ENCODE results near the gene SAA1. TPM values are rescaled to one million over a fixed set of nuclear protein-coding genes. Genes with fewer than 3 reads are reported as not detected.

Gene SAA1
- total RNA-seq, 1 experiment from 2014 or later: 7.9 TPM

DNA sequence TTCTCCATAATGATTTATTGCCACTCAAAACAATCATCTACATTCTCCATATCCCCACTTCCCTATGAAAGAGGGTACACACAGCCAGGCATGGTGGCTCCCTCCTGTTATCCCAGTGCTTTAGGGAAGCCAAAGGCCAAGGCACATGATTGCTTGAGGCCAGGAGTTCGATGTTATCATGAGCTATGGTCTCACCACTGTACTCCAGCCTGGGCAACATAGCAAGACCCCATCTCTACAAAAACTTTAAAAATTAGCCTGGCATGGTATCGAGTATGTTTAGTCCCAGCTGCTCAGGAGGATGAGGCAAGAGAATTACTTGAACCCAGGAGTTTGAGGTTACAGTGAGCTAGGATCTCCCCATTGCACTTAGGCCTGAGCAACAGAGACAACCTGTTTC lies 49.8 kb downstream of the SAA1 start:
- Histone ChIP-seq H3K4me3 (ENCODE audit: low read depth in 2 of 2, low read length in 2 of 2) (no peak overlapping the region), H3K27ac (ENCODE audit: low read length) (no peak overlapping the region), H3K4me1 (ENCODE audit: control insufficient read depth, insufficient read depth, low read length) (peaks cover 14% of the 10 kb centered on the region; the same call in 1 of the 2 replicates), H3K27me3 (ENCODE audit: control insufficient read depth, insufficient read depth, low read length) (no peaks in the 10 kb centered on the region), H3K36me3 (ENCODE audit: control insufficient read depth, insufficient read depth, low read length) (peaks cover 3% of the 10 kb centered on the region; the same call in 1 of the 2 replicates), H3K9me3 (ENCODE audit: control insufficient read depth, insufficient read depth, low read depth, low read length) (no peaks in the 10 kb centered on the region)
- ATAC-seq: no peak
- no TSS peak for BruUV-seq (replicated peaks)
- intact Hi-C loops (cut with micrococcal nuclease; ENCODE audit: unreplicated experiment) (no loop called here), in situ Hi-C loops (cut with HindIII; ENCODE audit: low pct_unique_long_range_greater_than_20kb, low sequenced_read_pairs) (no loop called here)
- DNase-seq (ENCODE audit: low read depth, low spot score): no peak
- TF ChIP-seq TCF7L2 (IDR thresholded peaks at IDR 0.05; ENCODE audit: low read depth, low read length): no peak
- TF ChIP-seq, protein P1, sequence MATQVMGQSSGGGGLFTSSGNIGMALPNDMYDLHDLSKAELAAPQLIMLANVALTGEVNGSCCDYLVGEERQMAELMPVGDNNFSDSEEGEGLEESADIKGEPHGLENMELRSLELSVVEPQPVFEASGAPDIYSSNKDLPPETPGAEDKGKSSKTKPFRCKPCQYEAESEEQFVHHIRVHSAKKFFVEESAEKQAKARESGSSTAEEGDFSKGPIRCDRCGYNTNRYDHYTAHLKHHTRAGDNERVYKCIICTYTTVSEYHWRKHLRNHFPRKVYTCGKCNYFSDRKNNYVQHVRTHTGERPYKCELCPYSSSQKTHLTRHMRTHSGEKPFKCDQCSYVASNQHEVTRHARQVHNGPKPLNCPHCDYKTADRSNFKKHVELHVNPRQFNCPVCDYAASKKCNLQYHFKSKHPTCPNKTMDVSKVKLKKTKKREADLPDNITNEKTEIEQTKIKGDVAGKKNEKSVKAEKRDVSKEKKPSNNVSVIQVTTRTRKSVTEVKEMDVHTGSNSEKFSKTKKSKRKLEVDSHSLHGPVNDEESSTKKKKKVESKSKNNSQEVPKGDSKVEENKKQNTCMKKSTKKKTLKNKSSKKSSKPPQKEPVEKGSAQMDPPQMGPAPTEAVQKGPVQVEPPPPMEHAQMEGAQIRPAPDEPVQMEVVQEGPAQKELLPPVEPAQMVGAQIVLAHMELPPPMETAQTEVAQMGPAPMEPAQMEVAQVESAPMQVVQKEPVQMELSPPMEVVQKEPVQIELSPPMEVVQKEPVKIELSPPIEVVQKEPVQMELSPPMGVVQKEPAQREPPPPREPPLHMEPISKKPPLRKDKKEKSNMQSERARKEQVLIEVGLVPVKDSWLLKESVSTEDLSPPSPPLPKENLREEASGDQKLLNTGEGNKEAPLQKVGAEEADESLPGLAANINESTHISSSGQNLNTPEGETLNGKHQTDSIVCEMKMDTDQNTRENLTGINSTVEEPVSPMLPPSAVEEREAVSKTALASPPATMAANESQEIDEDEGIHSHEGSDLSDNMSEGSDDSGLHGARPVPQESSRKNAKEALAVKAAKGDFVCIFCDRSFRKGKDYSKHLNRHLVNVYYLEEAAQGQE (IDR thresholded peaks at IDR 0.05; ENCODE audit: insufficient read depth in 1 of 2, low read depth in 2 of 2, low read length in 1 of 2): no peak
- no peak for TF ChIP-seq SIN3A (IDR thresholded peaks at IDR 0.05; ENCODE audit: borderline replicate concordance, insufficient read depth, low read depth, low read length)
- TF ChIP-seq, protein P2, sequence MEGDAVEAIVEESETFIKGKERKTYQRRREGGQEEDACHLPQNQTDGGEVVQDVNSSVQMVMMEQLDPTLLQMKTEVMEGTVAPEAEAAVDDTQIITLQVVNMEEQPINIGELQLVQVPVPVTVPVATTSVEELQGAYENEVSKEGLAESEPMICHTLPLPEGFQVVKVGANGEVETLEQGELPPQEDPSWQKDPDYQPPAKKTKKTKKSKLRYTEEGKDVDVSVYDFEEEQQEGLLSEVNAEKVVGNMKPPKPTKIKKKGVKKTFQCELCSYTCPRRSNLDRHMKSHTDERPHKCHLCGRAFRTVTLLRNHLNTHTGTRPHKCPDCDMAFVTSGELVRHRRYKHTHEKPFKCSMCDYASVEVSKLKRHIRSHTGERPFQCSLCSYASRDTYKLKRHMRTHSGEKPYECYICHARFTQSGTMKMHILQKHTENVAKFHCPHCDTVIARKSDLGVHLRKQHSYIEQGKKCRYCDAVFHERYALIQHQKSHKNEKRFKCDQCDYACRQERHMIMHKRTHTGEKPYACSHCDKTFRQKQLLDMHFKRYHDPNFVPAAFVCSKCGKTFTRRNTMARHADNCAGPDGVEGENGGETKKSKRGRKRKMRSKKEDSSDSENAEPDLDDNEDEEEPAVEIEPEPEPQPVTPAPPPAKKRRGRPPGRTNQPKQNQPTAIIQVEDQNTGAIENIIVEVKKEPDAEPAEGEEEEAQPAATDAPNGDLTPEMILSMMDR (IDR thresholded peaks at IDR 0.05): no peak
- no peak for TF ChIP-seq POLR2AphosphoS5 (IDR thresholded peaks at IDR 0.05; ENCODE audit: low read depth, low read length)
- ChIA-PET CTCF (interaction anchor here (0.6 kb wide), 1 partner anchor 201 kb away, joined by 4 read pairs; no protein-coding TSS in a partner anchor), POLR2A (no interaction called here)

DNA sequence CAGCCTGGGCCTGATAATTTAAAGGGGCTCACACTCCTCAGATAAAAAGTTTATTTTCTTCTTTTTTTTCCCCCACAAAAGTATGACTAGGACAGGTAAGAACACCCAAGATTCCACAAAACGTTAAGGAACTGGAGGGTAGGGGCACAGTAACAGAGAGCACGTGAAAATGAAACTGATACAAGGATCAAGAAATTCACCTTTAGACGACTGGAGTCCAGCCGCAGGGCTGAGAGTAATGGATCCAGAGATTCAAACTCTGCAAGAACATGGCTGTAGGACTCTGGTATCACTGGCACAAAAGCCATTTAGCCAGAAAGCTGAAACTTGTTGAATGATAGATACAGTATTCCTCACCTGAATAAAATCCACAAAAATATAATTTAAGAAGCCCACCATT lies 51.5 kb downstream of the SAA1 start:
- DNase-seq (ENCODE audit: low read depth, low spot score) (no peak), ATAC-seq (no peak)
- no peaks in the 10 kb centered on the region for H3K9me3 ChIP-seq (ENCODE audit: control insufficient read depth, insufficient read depth, low read depth, low read length)
- H3K36me3 ChIP-seq (ENCODE audit: control insufficient read depth, insufficient read depth, low read length): peaks cover under 1% of the 10 kb centered on the region; the same call in 1 of the 2 replicates
- POLR2A ChIA-PET: no interaction called here
- no peak overlapping the region for H3K27ac ChIP-seq (ENCODE audit: low read length)
- no TSS peak for BruUV-seq (replicated peaks)
- no peaks in the 10 kb centered on the region for H3K27me3 ChIP-seq (ENCODE audit: control insufficient read depth, insufficient read depth, low read length)
- H3K4me3 ChIP-seq (ENCODE audit: low read depth in 2 of 2, low read length in 2 of 2): no peak overlapping the region
- in situ Hi-C loops (cut with HindIII; ENCODE audit: low pct_unique_long_range_greater_than_20kb, low sequenced_read_pairs) (no loop called here), intact Hi-C loops (cut with micrococcal nuclease; ENCODE audit: unreplicated experiment) (no loop called here)
- CTCF ChIA-PET: no interaction called here
- no peak for TF ChIP-seq POLR2AphosphoS5 (IDR thresholded peaks at IDR 0.05; ENCODE audit: low read depth, low read length)
- TF ChIP-seq TCF7L2 (IDR thresholded peaks at IDR 0.05; ENCODE audit: low read depth, low read length): no peak
- TF ChIP-seq, protein P2 (IDR thresholded peaks at IDR 0.05): no peak
- TF ChIP-seq, protein P1 (IDR thresholded peaks at IDR 0.05; ENCODE audit: insufficient read depth in 1 of 2, low read depth in 2 of 2, low read length in 1 of 2): no peak
- TF ChIP-seq SIN3A (IDR thresholded peaks at IDR 0.05; ENCODE audit: borderline replicate concordance, insufficient read depth, low read depth, low read length): no peak
- H3K4me1 ChIP-seq (ENCODE audit: control insufficient read depth, insufficient read depth, low read length): peaks cover 18% of the 10 kb centered on the region; the same call in 1 of the 2 replicates
